Endothelial cell of umbilical vein (primary cell): ENCODE measurements around the gene LRP6. TPM values are rescaled to one million over a fixed set of nuclear protein-coding genes. Genes with fewer than 3 reads are reported as not detected.

Experiments
- BruUV-seq: library from RNA; stranded (reverse); fragments of 400-500 nt; replicated peaks from 2 replicates; lab custom pipeline; 2021; lab: Mats Ljungman, UMichigan
- CTCF ChIA-PET: fragments of 300-600, 350-600 bp; sonication (Branson Sonifier 250); formaldehyde crosslinking; loops from one replicate; lab custom pipeline; 2021; ENCODE audit warnings: antibody characterized with exemption, inconsistent platforms; lab: Charles Lee
- POLR2A ChIA-PET: fragments of 300-600, 350-600 bp; sonication (Branson Sonifier 250); formaldehyde crosslinking; loops from one replicate; lab custom pipeline; 2021; ENCODE audit warnings: antibody characterized with exemption, inconsistent platforms; lab: Charles Lee
- DNase-seq: peaks from one replicate; pipeline ENCODE4 v3.0.0-alpha.2; 2011; ENCODE audit warnings: low read depth, low spot score
- FAIRE-seq: peaks from 2 replicates; lab custom pipeline; 2011; peaks lifted over from hg19 to GRCh38; lab: Jason Lieb, UNC
- H2AFZ ChIP-seq: 2 replicates; pipeline ENCODE4 v1.6.0; 2012; ENCODE audit warnings: low read depth, low read length, control low read depth, inconsistent platforms
- H3K27ac ChIP-seq: 2 replicates; pipeline ENCODE4 v1.5.1; 2011; ENCODE audit warnings: low read depth, mild to moderate bottlenecking, control low read depth, low read length, moderate library complexity; ENCODE audit not compliant: insufficient read depth
- H3K27me3 ChIP-seq, 2 experiments: 2 replicates each; pipeline versions ENCODE4 v1.6.0 to v1.6.1; 2011; ENCODE audit warnings: low read length in 2 of 2, mixed read lengths in 1 of 2; ENCODE audit not compliant: control insufficient read depth in 2 of 2, insufficient read depth in 2 of 2
- H3K36me3 ChIP-seq, 2 experiments: 2 replicates in 1 of 2; 3 replicates in 1 of 2; pipeline ENCODE4 v1.5.1; 2011; ENCODE audit warnings: low read length in 2 of 2, mild to moderate bottlenecking in 1 of 2, moderate library complexity in 1 of 2; ENCODE audit not compliant: control insufficient read depth in 2 of 2, insufficient read depth in 2 of 2; ENCODE audit errors: extremely low read depth in 1 of 2
- H3K4me1 ChIP-seq: 3 replicates; pipeline ENCODE4 v1.5.1; 2011; ENCODE audit warnings: mild to moderate bottlenecking, low read length; ENCODE audit not compliant: control insufficient read depth, insufficient read depth; ENCODE audit errors: extremely low read depth
- H3K4me2 ChIP-seq: 2 replicates; pipeline ENCODE4 v1.6.1; 2011; ENCODE audit warnings: low read length, control low read depth, mixed read lengths; ENCODE audit not compliant: insufficient read depth
- H3K4me3 ChIP-seq, 3 experiments: fragments of 200-600 bp in 1 of 3; sonication (generic), shearing (Covaris generic) in 1 of 3; replicated peaks in 1 of 3; 2 replicates each; pipeline ENCODE4 v1.5.1; 2011 to 2016; ENCODE audit warnings: control low read depth in 3 of 3, low read length in 3 of 3, mild to moderate bottlenecking in 2 of 3, inconsistent platforms in 1 of 3, low read depth in 1 of 3, moderate library complexity in 1 of 3; ENCODE audit not compliant: insufficient read depth in 1 of 3
- H3K79me2 ChIP-seq: 2 replicates; pipeline ENCODE4 v1.6.0; 2012; ENCODE audit warnings: low read length, inconsistent platforms; ENCODE audit not compliant: control insufficient read depth, insufficient read depth
- H3K9ac ChIP-seq: replicated peaks from 2 replicates; pipeline ENCODE3; 2011; ENCODE audit warnings: low read length, control low read depth; ENCODE audit not compliant: insufficient read depth; ENCODE audit errors: extremely low read depth
- H3K9me1 ChIP-seq: replicated peaks from 3 replicates; pipeline ENCODE4 v1.6.0; 2011; ENCODE audit warnings: mild to moderate bottlenecking, low read length; ENCODE audit not compliant: control insufficient read depth, insufficient read depth; ENCODE audit errors: extremely low read depth
- H3K9me3 ChIP-seq: replicated peaks from 2 replicates; pipeline ENCODE4 v1.5.1; 2012; ENCODE audit warnings: low read length, inconsistent platforms; ENCODE audit not compliant: control insufficient read depth, insufficient read depth
- H4K20me1 ChIP-seq: replicated peaks from 2 replicates; pipeline ENCODE3; 2011; ENCODE audit warnings: mild to moderate bottlenecking, low read length; ENCODE audit not compliant: control insufficient read depth, insufficient read depth; ENCODE audit errors: extremely low read depth
- JUN ChIP-seq: IDR thresholded peaks from 2 replicates; pipeline ENCODE4 v1.6.1; 2011; ENCODE audit warnings: borderline replicate concordance, low read depth; ENCODE audit not compliant: insufficient read length, insufficient read depth
- POLR2A ChIP-seq: IDR thresholded peaks from 2 replicates; pipeline ENCODE4 v1.6.1; 2012; ENCODE audit warnings: low read depth, mild to moderate bottlenecking, control low read depth, low read length
- dilution Hi-C: fragments of 300-500 bp; cut with MboI; formaldehyde crosslinking; loops from one replicate; pipeline ENCODE4 v1.15.0; 2019; ENCODE audit warnings: low sequenced_read_pairs; ENCODE audit not compliant: extremely low pct_ligation_motif_present
- intact Hi-C: fragments of 100-400 bp; cut with micrococcal nuclease; formaldehyde crosslinking; loops from one replicate; pipeline ENCODE4 v1.10.0; 2022
- polyA plus RNA-seq, 4 experiments: library from polyadenylated mRNA; depleted of rRNA in 3 of 4; stranded (reverse) in 3 of 4; unstranded in 1 of 4; fragments of >200 nt; gene quantifications; 2 replicates each; pipeline versions ENCODE4 v1.2.1 to v1.2.3, GENCODE V29; 2011 to 2012; ENCODE audit warnings: missing spikeins in 1 of 4
- total RNA-seq: library from RNA; stranded (reverse); gene quantifications from 2 replicates; pipeline ENCODE4 v1.2.3, GENCODE V29; 2021

The LRP6 gene
- total and polyA plus RNA-seq, 2 donors (not counting 3 experiments of a cell fraction or from before 2014, with no cell fraction given), result 28.5 to 41.7 TPM

GRCh38 chr12:12133785-12134184 is 133.1 kb downstream of the LRP6 start:
- H3K4me2 ChIP-seq, result no peak overlapping the region
- H3K79me2 ChIP-seq, result no peaks in the 10 kb centered on the region
- no peak overlapping the region for H3K27ac ChIP-seq
- H3K36me3 ChIP-seq, result peaks cover 0 to 2% of the 10 kb centered on the region in 2 experiments
- no peak overlapping the region for H2AFZ ChIP-seq
- H3K9ac ChIP-seq, result no peak overlapping the region
- intact Hi-C loops (no loop called here), dilution Hi-C loops (no loop called here)
- no peaks in the 10 kb centered on the region for H3K9me1 ChIP-seq
- TF ChIP-seq POLR2A, result no peak
- no peaks in the 10 kb centered on the region for H3K27me3 ChIP-seq
- DNase-seq (no peak), FAIRE-seq (no peak)
- H3K4me3 ChIP-seq, result no peak overlapping the region
- H4K20me1 ChIP-seq, result no peaks in the 10 kb centered on the region
- H3K4me1 ChIP-seq, result no peaks in the 10 kb centered on the region
- ChIA-PET CTCF (interaction anchor here (1.3 kb wide), 1 partner anchor 106 kb away, joined by 3 read pairs; no protein-coding TSS in a partner anchor), POLR2A (no interaction called here)
- BruUV-seq, result no TSS peak
- H3K9me3 ChIP-seq, result no peaks in the 10 kb centered on the region

GRCh38 chr12:12133259-12133658 is 133.6 kb downstream of the LRP6 start:
- no peak for TF ChIP-seq JUN
- POLR2A ChIA-PET, result no interaction called here
- BruUV-seq, result no TSS peak
- H3K27me3 ChIP-seq, result no peaks in the 10 kb centered on the region
- peaks cover 0 to 2% of the 10 kb centered on the region in 2 experiments for H3K36me3 ChIP-seq
- H3K27ac ChIP-seq, result no peak overlapping the region
- no peaks in the 10 kb centered on the region for H3K4me1 ChIP-seq
- no peaks in the 10 kb centered on the region for H3K9me3 ChIP-seq
- no peak overlapping the region for H3K9ac ChIP-seq
- CTCF ChIA-PET, result no interaction called here
- no peaks in the 10 kb centered on the region for H4K20me1 ChIP-seq
- no peak overlapping the region for H3K4me2 ChIP-seq
- no peaks in the 10 kb centered on the region for H3K9me1 ChIP-seq
- no peaks in the 10 kb centered on the region for H3K79me2 ChIP-seq
- H2AFZ ChIP-seq, result no peak overlapping the region
- no peak overlapping the region for H3K4me3 ChIP-seq
- intact Hi-C loops (no loop called here), dilution Hi-C loops (no loop called here)
- FAIRE-seq, result no peak
- no peak for DNase-seq
